Activated gamma-delta T cell treated with Interleukin-2 at 50 U/mL for 16 hours (primary cell): ENCODE data around the gene WDR35.
"Not testable (repeated sequence)": the region's sequence is repeated elsewhere in the genome, so short reads cannot be mapped to it uniquely, and the experiment has no call there.

Experiments used
- DNase-seq: peaks from one replicate; pipeline ENCODE4 v3.0.0-alpha.2; 2020

Gene WDR35

GRCh38 chr2:19891971-19892370 is 97.9 kb downstream of the WDR35 start:
- DNase-seq, result not testable (repeated sequence)

GRCh38 chr2:19890104-19890503 is 99.8 kb downstream of the WDR35 start:
- no peak for DNase-seq

GRCh38 chr2:19888831-19889230 is 101.1 kb downstream of the WDR35 start:
- no peak for DNase-seq

- no peak for DNase-seq
Observed at GRCh38 chr2:19887510-19887909, 102.4 kb downstream of the WDR35 start.

GRCh38 chr2:19886261-19886660 is 103.6 kb downstream of the WDR35 start:
- DNase-seq, result no peak

GRCh38 chr2:19885791-19886190 is 104.1 kb downstream of the WDR35 start:
- no peak for DNase-seq

- no peak for DNase-seq
Observed at GRCh38 chr2:19883971-19884720, 105.8 kb downstream of the WDR35 start.

- no peak for DNase-seq
Observed at GRCh38 chr2:19883486-19883885, 106.4 kb downstream of the WDR35 start.

- no peak for DNase-seq
Observed at GRCh38 chr2:19882286-19882685, 107.6 kb downstream of the WDR35 start.

GRCh38 chr2:19881908-19882265 is 108.0 kb downstream of the WDR35 start:
- DNase-seq, result no peak

- no peak for DNase-seq
Observed at GRCh38 chr2:19881221-19881907, 108.5 kb downstream of the WDR35 start.

GRCh38 chr2:19880191-19880590 is 109.7 kb downstream of the WDR35 start:
- not testable (repeated sequence) for DNase-seq

GRCh38 chr2:19879120-19879519 is 110.8 kb downstream of the WDR35 start:
- DNase-seq, result no peak

GRCh38 chr2:19878268-19879046 is 111.4 kb downstream of the WDR35 start:
- DNase-seq, result no peak

GRCh38 chr2:19876751-19877150 is 113.2 kb downstream of the WDR35 start:
- DNase-seq, result no peak

GRCh38 chr2:19875280-19875679 is 114.6 kb downstream of the WDR35 start:
- no peak for DNase-seq

GRCh38 chr2:19874726-19875125 is 115.2 kb downstream of the WDR35 start:
- no peak for DNase-seq

- DNase-seq, result no peak
Observed at GRCh38 chr2:19873014-19873413, 116.9 kb downstream of the WDR35 start.

- DNase-seq, result no peak
Observed at GRCh38 chr2:19872302-19872701, 117.6 kb downstream of the WDR35 start.

- no peak for DNase-seq
Observed at GRCh38 chr2:19871836-19872235, 118.1 kb downstream of the WDR35 start.

- no peak for DNase-seq
Observed at GRCh38 chr2:19870792-19871191, 119.1 kb downstream of the WDR35 start.

- DNase-seq, result peak; percentile 63
Observed at GRCh38 chr2:19868701-19869580, 121.0 kb downstream of the WDR35 start.

GRCh38 chr2:19868224-19868623 is 121.7 kb downstream of the WDR35 start:
- no peak for DNase-seq
